ENCODE data around the gene DAG1.

DNA sequence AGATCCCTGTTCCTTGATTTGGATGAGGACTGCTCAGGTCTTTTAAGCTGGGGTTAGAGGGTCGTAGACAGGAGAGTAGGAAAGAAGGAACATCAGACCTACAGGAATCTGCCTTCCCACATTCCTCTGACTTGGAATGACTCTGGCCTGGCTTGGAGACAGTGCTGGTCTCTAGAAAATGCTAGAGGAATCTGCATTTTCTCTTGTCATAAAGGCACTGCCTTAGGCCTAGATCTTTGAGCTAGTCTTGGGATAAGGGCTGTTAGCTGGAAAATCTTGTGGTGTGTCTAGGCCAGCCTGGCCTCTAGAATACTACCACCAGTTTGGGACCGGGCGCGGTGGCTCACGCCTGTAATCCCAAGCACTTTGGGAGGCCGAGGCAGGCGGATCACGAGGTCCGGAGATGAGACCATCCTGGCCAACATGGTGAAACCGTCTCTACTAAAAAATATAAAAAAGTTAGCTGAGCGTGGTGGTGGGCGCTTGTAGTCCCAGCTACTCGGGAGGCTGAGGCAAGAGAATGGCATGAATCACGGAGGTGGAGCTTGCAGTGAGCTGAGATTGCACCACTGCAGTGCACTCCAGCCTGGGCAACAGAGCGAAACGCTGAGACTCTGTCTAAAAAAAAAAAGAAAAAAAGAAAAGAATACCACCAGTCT, 66.9 kb downstream of the DAG1 start:
- TF ChIP-seq POLR2A (IDR thresholded peaks at IDR 0.05; ENCODE audit: low read length): no peak
- TF ChIP-seq GATA1 (IDR thresholded peaks at IDR 0.05; ENCODE audit: low read depth, low read length): no peak

Measured in erythroblast (primary cell).